Stomach (tissue), 9 donors: ENCODE measurements around the gene DLL4. TPM values are rescaled to one million over a fixed set of nuclear protein-coding genes. Genes with fewer than 3 reads are reported as not detected.

ENCODE experiments used
- DNase-seq, 2 donors: peaks; one replicate each; pipeline versions ENCODE4 v3.0.0 to v3.0.0-alpha.2; 2013 to 2019
- H3K27ac ChIP-seq, 5 donors: fragments of 200-600 bp in 4 of 5; sonication (generic) in 4 of 5; one replicate each; pipeline ENCODE4 v1.5.1; 2013 to 2019; ENCODE audit warnings: mild to moderate bottlenecking in 1 of 5, moderate library complexity in 1 of 5
- H3K27me3 ChIP-seq, 3 donors: fragments of 200-600 bp; sonication (generic); one replicate each; pipeline ENCODE4 v1.5.1; 2017 to 2019; ENCODE audit warnings: mixed run types in 1 of 3
- H3K36me3 ChIP-seq, 4 donors: fragments of 200-600 bp; sonication (generic); 1 replicate in 3 of 4; 2 replicates in 1 of 4; pipeline ENCODE4 v1.5.1; 2016 to 2019
- H3K4me1 ChIP-seq, 4 donors: fragments of 200-600 bp; sonication (generic); one replicate each; pipeline ENCODE4 v1.5.1; 2016 to 2019
- H3K4me3 ChIP-seq, 4 donors: fragments of 200-600 bp; sonication (generic) in 3 of 4; one replicate each; pipeline ENCODE4 v1.5.1; 2016 to 2019; ENCODE audit warnings: mild to moderate bottlenecking in 1 of 4
- H3K9me3 ChIP-seq, 4 donors: fragments of 200-600 bp; sonication (generic); one replicate each; pipeline ENCODE4 v1.5.1; 2016 to 2019
- CTCF ChIP-seq, 7 experiments: fragments of 450-650 bp in 4 of 7; fragments of 200-600 bp in 3 of 7; sonication (generic) in 3 of 7; IDR thresholded peaks; one replicate each; pipeline ENCODE4 v1.5.1; 2016 to 2019; ENCODE audit warnings: antibody characterized with exemption in 7 of 7, control low read depth in 2 of 7, mild to moderate bottlenecking in 1 of 7
- EP300 ChIP-seq: sonication (generic); formaldehyde crosslinking; IDR thresholded peaks from one replicate; pipeline ENCODE4 v1.6.1; 2017; ENCODE audit warnings: antibody characterized with exemption
- POLR2A ChIP-seq, 4 donors: fragments of 450-650 bp; IDR thresholded peaks; one replicate each; pipeline ENCODE4 v1.6.1; 2016; ENCODE audit warnings: antibody characterized with exemption in 4 of 4, control low read depth in 2 of 4, mild to moderate bottlenecking in 1 of 4, moderate library complexity in 1 of 4
- POLR2AphosphoS5 ChIP-seq, 3 donors: sonication (generic); formaldehyde crosslinking; IDR thresholded peaks; one replicate each; pipeline ENCODE4 v1.6.1; 2016; ENCODE audit warnings: antibody characterized with exemption in 3 of 3
- WGBS, 5 donors: extraction: QIAGEN DNeasy Blood & Tissue Kit in 3 of 5; methylation state at CpG; one replicate each; pipeline versions ENCODE4 v1.1.5 to v1.1.7; 2013 to 2018; 5-methylcytosine and 5-hydroxymethylcytosine counted together
- intact Hi-C: fragments of 100-400 bp; cut with DNase I; formaldehyde crosslinking; loops from one replicate; pipeline ENCODE4 v1.15.1; 2023; ENCODE audit warnings: low total_unique reads
- polyA plus RNA-seq, 3 donors: library from polyadenylated mRNA; stranded (reverse); fragments of 200-250 nt; gene quantifications; one replicate each; pipeline ENCODE4 v1.2.3, GENCODE V29; 2013
- total RNA-seq, 5 donors: library from RNA; depleted of rRNA; stranded (reverse); fragments of >200 nt; gene quantifications; one replicate each; pipeline versions ENCODE4 v1.1.0 to v1.2.3, GENCODE V29; 2014 to 2016
- donor health status: healthy with polysubstance abuse.
- donor health status: Bipolar disorder and iron deficiency.
- donor health status: healthy.

Gene DLL4
- total and polyA plus RNA-seq, 8 donors = 0.56 to 20.0 (median 2.0) TPM

- Histone ChIP-seq H3K27ac (peak overlapping the region in 4 of 5 donors; percentile 79 to 90 (median 89)), H3K4me1 (peaks cover 22 to 54% (median 37%) of the 10 kb centered on the region in 4 donors), H3K36me3 (no peaks in the 10 kb centered on the region), H3K9me3 (no peaks in the 10 kb centered on the region), H3K4me3 (peak overlapping the region in 1 of 4 donors; percentile 59), H3K27me3 (no peaks in the 10 kb centered on the region)
- no peak for DNase-seq
- intact Hi-C loops = no loop called here
- 67 to 75% (median 74%) methylated on average over 12 of the region's 12 CpGs for WGBS, 5 donors
- no peak for TF ChIP-seq EP300
Observed at GRCh38 chr15:40942878-40943277, 13.7 kb downstream of the DLL4 start.

- TF ChIP-seq CTCF (IDR thresholded peaks at IDR 0.05) = no peak
- no peak for TF ChIP-seq EP300
- no peak for TF ChIP-seq POLR2A (IDR thresholded peaks at IDR 0.05)
- TF ChIP-seq POLR2AphosphoS5 (IDR thresholded peaks at IDR 0.05) = no peak
- 93 to 96% (median 95%) methylated on average over 9 of the region's 9 CpGs for WGBS, 5 donors
- Histone ChIP-seq H3K4me3 (no peak overlapping the region), H3K36me3 (no peaks in the 10 kb centered on the region), H3K9me3 (no peaks in the 10 kb centered on the region), H3K27me3 (no peaks in the 10 kb centered on the region), H3K4me1 (peaks cover 22 to 54% (median 37%) of the 10 kb centered on the region in 4 donors), H3K27ac (no peak overlapping the region)
- no peak for DNase-seq
- intact Hi-C loops = no loop called here
Observed at GRCh38 chr15:40943764-40944365, 14.7 kb downstream of the DLL4 start.

- H3K27me3 ChIP-seq = no peaks in the 10 kb centered on the region
- no peak overlapping the region for H3K27ac ChIP-seq
- TF ChIP-seq POLR2A (IDR thresholded peaks at IDR 0.05) = no peak
- TF ChIP-seq EP300 = no peak
- TF ChIP-seq POLR2AphosphoS5 (IDR thresholded peaks at IDR 0.05) = no peak
- no peak for TF ChIP-seq CTCF (IDR thresholded peaks at IDR 0.05)
- intact Hi-C loops = no loop called here
- H3K4me1 ChIP-seq = peaks cover 22 to 53% (median 37%) of the 10 kb centered on the region in 4 donors
- no peak overlapping the region for H3K4me3 ChIP-seq
- H3K9me3 ChIP-seq = no peaks in the 10 kb centered on the region
- 49 to 86% (median 70%) methylated on average over 11 of the region's 11 CpGs for WGBS, 5 donors
- DNase-seq = no peak
- no peaks in the 10 kb centered on the region for H3K36me3 ChIP-seq
Observed at GRCh38 chr15:40944510-40945296, 15.6 kb downstream of the DLL4 start.

- no peak for TF ChIP-seq POLR2A (IDR thresholded peaks at IDR 0.05)
- TF ChIP-seq POLR2AphosphoS5 (IDR thresholded peaks at IDR 0.05) = no peak
- TF ChIP-seq CTCF (IDR thresholded peaks at IDR 0.05) = no peak
- no peak for TF ChIP-seq EP300
- Histone ChIP-seq H3K36me3 (no peaks in the 10 kb centered on the region), H3K27ac (peak overlapping the region; percentile 49 to 83 (median 63)), H3K4me1 (peaks cover 4 to 36% (median 25%) of the 10 kb centered on the region in 4 donors), H3K27me3 (no peaks in the 10 kb centered on the region), H3K4me3 (no peak overlapping the region), H3K9me3 (no peaks in the 10 kb centered on the region)
- 80 to 85% (median 81%) methylated on average over 21 of the region's 21 CpGs for WGBS, 5 donors
- intact Hi-C loops = no loop called here
- no peak for DNase-seq
Observed at GRCh38 chr15:40948706-40949473, 19.8 kb downstream of the DLL4 start.
